PC-3 (cell line): ENCODE measurements around the gene OTUD3.

Experiments used
- CTCF ChIP-seq: fragments of 300-600 bp; sonication (generic); conservative IDR thresholded peaks from 2 replicates; pipeline ENCODE4 v1.5.1; 2017; ENCODE audit warnings: antibody characterized with exemption, low read depth, mild to moderate bottlenecking, low read length
- EZH2 ChIP-seq: fragments of 300-600 bp; sonication (generic); IDR thresholded peaks from one replicate; pipeline ENCODE4 v1.6.1; 2017; ENCODE audit warnings: antibody characterized with exemption, mild to moderate bottlenecking, low read length; ENCODE audit not compliant: unreplicated experiment
- EZH2phosphoT487 ChIP-seq: fragments of 300-600 bp; sonication (generic); IDR thresholded peaks from 2 replicates; pipeline ENCODE4 v1.6.1; 2018; ENCODE audit warnings: mild to moderate bottlenecking, antibody characterized with exemption, low read length, borderline replicate concordance

- TF ChIP-seq CTCF (no peak), EZH2phosphoT487 (no peak), EZH2 (no peak)
Observed at GRCh38 chr1:19910650-19911049, 28.5 kb downstream of the OTUD3 start.
